ENCODE measurements around the gene FADS1.

Gene FADS1

DNA sequence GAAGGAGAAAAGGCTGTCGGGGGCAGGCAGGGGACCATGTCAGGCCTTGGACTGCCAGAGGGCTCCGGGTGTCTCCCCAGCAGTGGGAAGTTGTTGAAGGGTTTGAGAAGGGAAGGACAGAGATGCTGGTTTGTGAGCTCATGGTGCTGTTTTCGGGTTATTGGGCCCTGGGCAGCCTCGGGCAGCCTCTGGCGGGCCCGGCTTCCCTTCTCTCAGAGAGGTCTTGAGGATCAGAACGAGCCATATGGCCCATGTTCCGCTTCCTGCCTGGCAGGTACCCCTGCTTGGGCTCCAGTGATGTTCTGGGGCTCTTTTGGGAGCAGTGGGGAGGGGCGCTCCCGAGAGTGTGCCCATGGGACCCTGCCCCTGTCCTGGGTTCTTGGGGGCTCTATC, 54.6 kb downstream of the FADS1 start:
- no peak overlapping the region for H3K4me3 ChIP-seq (replicated peaks; ENCODE audit: low read depth, low read length)
- no peak for TF ChIP-seq CTCF (IDR thresholded peaks at IDR 0.05; ENCODE audit: low read depth, low read length, missing control alignments)
- DNase-seq (ENCODE audit: extremely low read depth, low read depth) = no peak

- TF ChIP-seq CTCF (IDR thresholded peaks at IDR 0.05; ENCODE audit: low read depth, low read length, missing control alignments) = no peak
- DNase-seq (ENCODE audit: extremely low read depth, low read depth) = no peak
- no peak overlapping the region for H3K4me3 ChIP-seq (replicated peaks; ENCODE audit: low read depth, low read length)
Observed at GRCh38 chr11:61761440-61762222, 55.2 kb downstream of the FADS1 start.

DNA sequence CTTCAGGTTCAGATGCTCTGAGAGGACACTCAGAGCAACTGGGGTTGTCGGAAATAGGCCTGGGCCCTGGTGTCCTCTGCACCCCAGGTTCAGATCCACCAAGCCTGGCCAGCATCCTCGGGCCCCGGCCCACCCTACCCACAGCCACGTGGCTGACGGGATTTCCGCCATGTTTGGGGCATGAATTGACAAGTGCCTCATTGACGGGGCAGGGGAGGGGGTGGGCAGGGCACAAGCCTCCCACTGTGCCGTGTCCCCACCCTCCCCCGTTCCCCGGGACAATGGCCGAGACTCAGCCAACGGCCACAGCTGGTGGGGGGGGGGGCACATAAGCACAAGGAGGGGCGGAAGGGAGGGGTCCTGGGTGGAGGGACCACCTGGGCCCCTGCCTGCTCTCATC, 55.9 kb downstream of the FADS1 start:
- TF ChIP-seq CTCF (IDR thresholded peaks at IDR 0.05; ENCODE audit: low read depth, low read length, missing control alignments) = no peak
- H3K4me3 ChIP-seq (replicated peaks; ENCODE audit: low read depth, low read length) = no peak overlapping the region
- DNase-seq (ENCODE audit: extremely low read depth, low read depth) = no peak

GRCh38 chr11:61757213-61757862, 59.5 kb downstream of the FADS1 start:
- no peak for DNase-seq (ENCODE audit: extremely low read depth, low read depth)
- no peak for TF ChIP-seq CTCF (IDR thresholded peaks at IDR 0.05; ENCODE audit: low read depth, low read length, missing control alignments)
- no peak overlapping the region for H3K4me3 ChIP-seq (replicated peaks; ENCODE audit: low read depth, low read length)

DNA sequence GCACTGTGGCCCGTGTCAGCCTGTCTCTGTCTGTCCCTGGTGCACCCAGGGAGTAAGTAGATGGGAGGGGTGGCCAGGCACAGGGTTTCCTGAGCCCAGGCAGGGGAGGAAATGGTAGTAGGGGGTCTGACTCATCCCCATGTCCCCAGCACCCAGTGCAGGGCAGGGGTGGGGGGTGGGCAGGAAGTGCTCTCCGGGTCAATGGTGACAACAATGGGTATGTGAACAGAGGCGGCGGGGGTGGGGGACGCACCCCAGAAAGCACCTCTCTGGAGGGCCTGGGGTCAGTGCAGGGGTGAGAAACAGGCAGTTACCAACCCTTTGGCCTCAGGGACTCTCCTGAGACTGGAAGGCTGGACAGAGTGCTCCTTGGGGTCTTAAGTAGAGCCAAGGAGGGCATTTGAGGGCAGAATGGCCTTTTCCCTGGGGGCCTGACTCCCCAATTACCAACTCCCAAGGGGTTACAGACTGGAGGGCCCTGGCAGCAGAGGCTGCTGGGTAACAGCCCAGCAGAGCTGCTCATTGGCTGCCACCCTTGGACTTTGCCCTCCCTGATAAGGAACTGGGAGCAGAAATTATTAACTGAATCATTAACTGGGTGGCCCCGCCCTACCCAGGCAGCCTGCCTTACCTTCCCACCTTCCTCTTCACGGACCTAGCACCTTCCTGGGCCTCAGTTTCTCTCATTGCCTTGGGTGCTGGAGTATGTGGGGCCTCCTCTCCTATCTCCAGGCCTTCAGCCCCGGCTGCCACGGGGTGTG, 60.2 kb downstream of the FADS1 start:
- no peak for TF ChIP-seq CTCF (IDR thresholded peaks at IDR 0.05; ENCODE audit: low read depth, low read length, missing control alignments)
- no peak for DNase-seq (ENCODE audit: extremely low read depth, low read depth)
- no peak overlapping the region for H3K4me3 ChIP-seq (replicated peaks; ENCODE audit: low read depth, low read length)

DNA sequence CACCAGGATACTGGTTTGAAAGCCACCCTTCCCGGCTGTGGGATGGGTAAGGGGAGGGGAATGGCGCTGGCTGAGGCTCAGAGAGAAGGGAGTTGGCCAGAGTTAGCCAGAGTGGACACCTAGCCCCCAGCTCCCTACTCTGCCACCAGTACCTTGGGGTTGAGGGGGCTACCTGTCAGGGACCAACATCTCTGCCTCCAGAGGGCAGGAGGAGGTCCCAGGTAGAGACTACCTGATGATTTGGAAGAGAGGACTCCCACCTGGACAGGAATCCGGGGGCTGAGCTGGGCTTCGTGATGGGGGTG, 60.7 kb downstream of the FADS1 start:
- no peak overlapping the region for H3K4me3 ChIP-seq (replicated peaks; ENCODE audit: low read depth, low read length)
- TF ChIP-seq CTCF (IDR thresholded peaks at IDR 0.05; ENCODE audit: low read depth, low read length, missing control alignments) = no peak
- no peak for DNase-seq (ENCODE audit: extremely low read depth, low read depth)

Measured in HFF-Myc (cell line).